ENCODE measurements around the gene LPCAT4. TPM values are rescaled to one million over a fixed set of nuclear protein-coding genes. Genes with fewer than 3 reads are reported as not detected.

Gene LPCAT4
- total and polyA plus RNA-seq, 9 of the 15 experiments (the other 6 are each of a cell fraction or from before 2014, with no cell fraction given): 7.3 to 34.3 (median 14.4) TPM

GRCh38 chr15:34373951-34374350 is 7.0 kb upstream of the LPCAT4 start (continued):
- TF ChIP-seq ZNF639 (CRISPR knock-in tag; conservative IDR thresholded peaks at IDR 0.05 in 1 of 2, IDR thresholded peaks at IDR 0.05 in 1 of 2): no peak
- TF ChIP-seq ZNF212 (CRISPR knock-in tag; IDR thresholded peaks at IDR 0.05): no peak
- TF ChIP-seq PML (IDR thresholded peaks at IDR 0.05; ENCODE audit: low read length): no peak
- TF ChIP-seq RBFOX2 (IDR thresholded peaks at IDR 0.05; ENCODE audit: low read depth, low read length): no peak
- TF ChIP-seq ARID1B (IDR thresholded peaks at IDR 0.05): no peak

GRCh38 chr15:34370643-34371042 is 3.6 kb upstream of the LPCAT4 start:
- intact Hi-C loops (cut with micrococcal nuclease): no loop called here
- Histone ChIP-seq H3K9me1 (ENCODE audit: control insufficient read depth, insufficient read depth, low read length) (no peaks in the 10 kb centered on the region), H3K27me3 (ENCODE audit: control insufficient read depth in 2 of 2, insufficient read depth in 2 of 2, low read length in 2 of 2) (peaks cover 0 to 7% of the 10 kb centered on the region in 2 experiments; a peak in 1 of 5 replicates), H3K4me3 (no peak overlapping the region), H2AFZ (ENCODE audit: low read depth, low read length) (no peak overlapping the region), H3K27ac (ENCODE audit: extremely low read depth, low read depth, low read length) (no peak overlapping the region), H3K4me1 (replicated peaks in 1 of 2; ENCODE audit: control insufficient read depth in 2 of 2, insufficient read depth in 2 of 2, low read length in 2 of 2) (peaks cover 5 to 15% of the 10 kb centered on the region in 2 experiments; a peak in 4 of 5 replicates), H3K36me3 (ENCODE audit: control insufficient read depth, insufficient read depth, low read length) (no peaks in the 10 kb centered on the region), H3K79me2 (ENCODE audit: control insufficient read depth, insufficient read depth, low read length) (peaks cover 7% of the 10 kb centered on the region; the same call in 2 of the 3 replicates), H3K9ac (ENCODE audit: insufficient read depth in 1 of 2, low read depth in 2 of 2, low read length in 2 of 2) (no peak overlapping the region), H3K9me3 (replicated peaks; ENCODE audit: control insufficient read depth, insufficient read depth, low read depth, low read length) (no peaks in the 10 kb centered on the region), H4K20me1 (replicated peaks; ENCODE audit: control insufficient read depth, insufficient read depth, low read length) (no peaks in the 10 kb centered on the region), H3K4me2 (ENCODE audit: insufficient read depth, low read length) (no peak overlapping the region)
- no TSS peak for BruUV-seq (replicated peaks)
- DNase-seq (ENCODE audit: extremely low read depth in 1 of 4, low spot score in 3 of 4) (no peak), FAIRE-seq (no peak), ATAC-seq (no peak)
- POLR2A ChIA-PET: no interaction called here
- in situ Hi-C loops (cut with MboI): no loop called here
- CTCF ChIA-PET (ENCODE audit: low intra/inter-chr PET ratio): no interaction called here
- WGBS (ENCODE audit: insufficient coverage, low coverage, missing lambda C conversion rate): no CpG with 5 or more reads among the region's 2 CpGs
- TF ChIP-seq TOE1 (IDR thresholded peaks at IDR 0.05; ENCODE audit: borderline replicate concordance) (no peak), TOE1 (CRISPR knock-in tag; IDR thresholded peaks at IDR 0.05; ENCODE audit: borderline replicate concordance, low read depth) (no peak), ZNF263 (CRISPR knock-in tag; IDR thresholded peaks at IDR 0.05; ENCODE audit: borderline replicate concordance) (peak; percentile 73), DMBX1 (CRISPR knock-in tag; IDR thresholded peaks at IDR 0.05; ENCODE audit: borderline replicate concordance) (no peak), RB1 (IDR thresholded peaks at IDR 0.05; ENCODE audit: low read depth) (no peak), EWSR1 (IDR thresholded peaks at IDR 0.05; ENCODE audit: borderline replicate concordance, low read depth, partially characterized antibody) (no peak), PHF21A (IDR thresholded peaks at IDR 0.05; ENCODE audit: borderline replicate concordance, low read depth) (no peak), ZNF512 (tag; IDR thresholded peaks at IDR 0.05) (peak; percentile 60), AFF1 (IDR thresholded peaks at IDR 0.05; ENCODE audit: low read depth in 1 of 2, partially characterized antibody in 2 of 2) (no peak), CCAR2 (IDR thresholded peaks at IDR 0.05; ENCODE audit: low read depth, low read length) (no peak)

All from K562 (cell line).